GM23338 (cell line): Measurements from ENCODE around the gene RAB31.

Source experiments
- CREB1 ChIP-seq: fragments of 250-450 bp; sonication (Bioruptor Pico); IDR thresholded peaks from 2 replicates; pipeline ENCODE4 v1.5.0; 2020; ENCODE audit warnings: low read depth, mild to moderate bottlenecking, moderate library complexity
- EZH2 ChIP-seq: fragments of 200-600 bp; sonication (generic); IDR thresholded peaks from one replicate; pipeline ENCODE4 v1.8.0; 2017; ENCODE audit warnings: antibody characterized with exemption, mild to moderate bottlenecking, low read depth; ENCODE audit not compliant: unreplicated experiment
- EZH2phosphoT487 ChIP-seq: fragments of 200-600 bp; sonication (generic); IDR thresholded peaks from one replicate; pipeline ENCODE4 v1.8.1; 2018; ENCODE audit warnings: antibody characterized with exemption; ENCODE audit not compliant: unreplicated experiment
- JUNB ChIP-seq: IDR thresholded peaks from one replicate; pipeline ENCODE4 v1.6.1; 2016; ENCODE audit warnings: antibody characterized with exemption; ENCODE audit not compliant: unreplicated experiment
- NANOG ChIP-seq: IDR thresholded peaks from 2 replicates; pipeline ENCODE4 v1.6.1; 2016; ENCODE audit warnings: antibody characterized with exemption, borderline replicate concordance
- POLR2AphosphoS5 ChIP-seq: IDR thresholded peaks from 2 replicates; pipeline ENCODE4 v1.6.1; 2016; ENCODE audit warnings: antibody characterized with exemption, low read depth
- REST ChIP-seq: IDR thresholded peaks from one replicate; pipeline ENCODE4 v1.6.1; 2018; ENCODE audit warnings: antibody characterized with exemption; ENCODE audit not compliant: unreplicated experiment
- STAT1 ChIP-seq: IDR thresholded peaks from one replicate; pipeline ENCODE4 v1.6.1; 2016; ENCODE audit warnings: antibody characterized with exemption; ENCODE audit not compliant: unreplicated experiment
- ZNF114 ChIP-seq: fragments of 250-450 bp; sonication (Bioruptor Pico); IDR thresholded peaks from 2 replicates; pipeline ENCODE4 v1.5.0; 2020; ENCODE audit warnings: mild to moderate bottlenecking, moderate library complexity
- ZNF331 ChIP-seq: fragments of 250-450 bp; sonication (Bioruptor Pico); IDR thresholded peaks from 2 replicates; pipeline ENCODE4 v1.5.0; 2020; ENCODE audit warnings: low read depth, mild to moderate bottlenecking, moderate library complexity
- TF ChIP-seq, protein P1 (sequence below), 2 experiments: fragments of 200-600 bp in 1 of 2; sonication (generic) in 1 of 2; conservative IDR thresholded peaks; 2 replicates each; pipeline versions ENCODE4 v1.5.1 to v1.6.1; 2016 to 2017; ENCODE audit warnings: antibody characterized with exemption in 2 of 2, low read depth in 2 of 2, mild to moderate bottlenecking in 2 of 2, moderate library complexity in 1 of 2
- TF ChIP-seq, protein P2 (sequence below): IDR thresholded peaks from 2 replicates; pipeline ENCODE4 v1.6.1; 2016; ENCODE audit warnings: antibody characterized with exemption

DNA sequence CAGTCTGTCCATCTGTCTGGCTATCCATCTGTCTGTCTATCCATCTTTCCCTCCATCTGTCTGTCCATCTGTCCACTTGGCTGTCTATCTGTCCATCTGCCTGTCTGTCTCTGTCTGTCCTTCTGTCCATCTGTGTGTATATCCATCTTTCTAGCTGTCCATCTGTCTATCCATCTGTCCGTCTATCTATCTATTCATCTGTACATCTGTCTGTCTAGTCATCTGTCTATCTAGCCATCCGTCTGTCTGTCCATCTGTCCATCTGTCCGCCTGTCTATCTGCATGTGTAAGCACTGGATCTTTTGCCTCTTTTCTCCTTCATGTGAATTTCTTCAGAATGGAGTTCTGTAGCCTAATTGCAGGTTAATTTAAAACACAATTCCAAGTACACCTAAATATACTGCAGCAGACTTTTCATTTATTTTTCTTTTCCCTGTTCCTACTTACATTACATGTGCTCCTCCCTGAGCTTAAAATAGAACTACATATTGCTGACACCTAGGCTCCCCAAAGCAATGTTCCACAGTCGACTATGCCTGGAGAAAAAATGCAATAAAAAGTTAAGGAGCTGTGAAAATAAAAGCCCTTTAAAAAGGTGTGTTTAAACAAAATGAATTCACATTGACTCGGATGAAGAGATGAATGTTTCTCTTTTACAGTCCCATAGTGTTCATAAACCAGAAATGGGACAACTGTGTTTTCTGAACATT, 140.2 kb downstream of the RAB31 start:
- TF ChIP-seq POLR2AphosphoS5 = no peak
- no peak for TF ChIP-seq EZH2
- no peak for TF ChIP-seq EZH2phosphoT487
- TF ChIP-seq, protein P1, sequence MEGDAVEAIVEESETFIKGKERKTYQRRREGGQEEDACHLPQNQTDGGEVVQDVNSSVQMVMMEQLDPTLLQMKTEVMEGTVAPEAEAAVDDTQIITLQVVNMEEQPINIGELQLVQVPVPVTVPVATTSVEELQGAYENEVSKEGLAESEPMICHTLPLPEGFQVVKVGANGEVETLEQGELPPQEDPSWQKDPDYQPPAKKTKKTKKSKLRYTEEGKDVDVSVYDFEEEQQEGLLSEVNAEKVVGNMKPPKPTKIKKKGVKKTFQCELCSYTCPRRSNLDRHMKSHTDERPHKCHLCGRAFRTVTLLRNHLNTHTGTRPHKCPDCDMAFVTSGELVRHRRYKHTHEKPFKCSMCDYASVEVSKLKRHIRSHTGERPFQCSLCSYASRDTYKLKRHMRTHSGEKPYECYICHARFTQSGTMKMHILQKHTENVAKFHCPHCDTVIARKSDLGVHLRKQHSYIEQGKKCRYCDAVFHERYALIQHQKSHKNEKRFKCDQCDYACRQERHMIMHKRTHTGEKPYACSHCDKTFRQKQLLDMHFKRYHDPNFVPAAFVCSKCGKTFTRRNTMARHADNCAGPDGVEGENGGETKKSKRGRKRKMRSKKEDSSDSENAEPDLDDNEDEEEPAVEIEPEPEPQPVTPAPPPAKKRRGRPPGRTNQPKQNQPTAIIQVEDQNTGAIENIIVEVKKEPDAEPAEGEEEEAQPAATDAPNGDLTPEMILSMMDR (conservative IDR thresholded peaks at IDR 0.05; ENCODE audit: low read depth in 2 of 2) = no peak
- TF ChIP-seq REST = no peak
- no peak for TF ChIP-seq ZNF331 (CRISPR knock-in tag)
- no peak for TF ChIP-seq JUNB
- TF ChIP-seq, protein P2, sequence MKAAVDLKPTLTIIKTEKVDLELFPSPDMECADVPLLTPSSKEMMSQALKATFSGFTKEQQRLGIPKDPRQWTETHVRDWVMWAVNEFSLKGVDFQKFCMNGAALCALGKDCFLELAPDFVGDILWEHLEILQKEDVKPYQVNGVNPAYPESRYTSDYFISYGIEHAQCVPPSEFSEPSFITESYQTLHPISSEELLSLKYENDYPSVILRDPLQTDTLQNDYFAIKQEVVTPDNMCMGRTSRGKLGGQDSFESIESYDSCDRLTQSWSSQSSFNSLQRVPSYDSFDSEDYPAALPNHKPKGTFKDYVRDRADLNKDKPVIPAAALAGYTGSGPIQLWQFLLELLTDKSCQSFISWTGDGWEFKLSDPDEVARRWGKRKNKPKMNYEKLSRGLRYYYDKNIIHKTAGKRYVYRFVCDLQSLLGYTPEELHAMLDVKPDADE = no peak
- no peak for TF ChIP-seq STAT1
- no peak for TF ChIP-seq NANOG
- no peak for TF ChIP-seq ZNF114 (CRISPR knock-in tag)
- no peak for TF ChIP-seq CREB1
